WTC11 (cell line): ENCODE measurements around the gene ZNF512B. TPM values are rescaled to one million over a fixed set of nuclear protein-coding genes. Genes with fewer than 3 reads are reported as not detected.

ENCODE experiments used
- ATAC-seq: fragments of 200-7000 bp; cut with Tn5 transposase; 2 replicates; pipeline ENCODE4 v1.10.0; 2021; ENCODE audit warnings: mild to moderate bottlenecking, moderate library complexity
- CTCF ChIA-PET: fragments of 300-600 bp; sonication (Branson Sonifier 250); formaldehyde crosslinking; loops from one replicate; lab custom pipeline; 2021; ENCODE audit warnings: antibody characterized with exemption; lab: Charles Lee
- POLR2A ChIA-PET: fragments of 350-600 bp; sonication (Branson Sonifier 250); formaldehyde crosslinking; loops from one replicate; lab custom pipeline; 2021; ENCODE audit warnings: antibody characterized with exemption; lab: Charles Lee
- DNase-seq: peaks from one replicate; pipeline ENCODE4 v3.0.0; 2021; ENCODE audit warnings: low spot score
- H3K27ac Mint-ChIP-seq: 2 replicates; pipeline ENCODE4 v1.8.0; 2021; ENCODE audit warnings: mixed read lengths
- H3K27me3 Mint-ChIP-seq: 2 replicates; pipeline ENCODE4 v1.8.0; 2021; ENCODE audit warnings: low read depth, mild to moderate bottlenecking, moderate library complexity, mixed read lengths
- H3K36me3 Mint-ChIP-seq: 2 replicates; pipeline ENCODE4 v1.8.0; 2021; ENCODE audit warnings: mixed read lengths
- H3K4me1 Mint-ChIP-seq: 2 replicates; pipeline ENCODE4 v1.8.0; 2022; ENCODE audit warnings: mixed read lengths
- H3K4me3 Mint-ChIP-seq: 2 replicates; pipeline ENCODE4 v1.8.0; 2021; ENCODE audit warnings: mild to moderate bottlenecking, moderate library complexity, mixed read lengths
- H3K9me3 Mint-ChIP-seq: 2 replicates; pipeline ENCODE4 v1.8.0; 2021; ENCODE audit warnings: mixed read lengths
- ATF3 ChIP-seq: sonication (generic); formaldehyde crosslinking; conservative IDR thresholded peaks from 2 replicates; pipeline ENCODE4 v1.8.1; 2022; ENCODE audit warnings: mild to moderate bottlenecking, missing genetic modification reagents
- ATF6 ChIP-seq: sonication (generic); formaldehyde crosslinking; IDR thresholded peaks from 2 replicates; pipeline ENCODE4 v1.8.1; 2023; ENCODE audit warnings: mild to moderate bottlenecking, missing genetic modification reagents
- CREB1 ChIP-seq: sonication (generic); formaldehyde crosslinking; IDR thresholded peaks from 2 replicates; pipeline ENCODE4 v1.8.0; 2023; ENCODE audit warnings: mild to moderate bottlenecking, missing genetic modification reagents
- E2F4 ChIP-seq: sonication (generic); formaldehyde crosslinking; IDR thresholded peaks from 2 replicates; pipeline ENCODE4 v1.8.1; 2022; ENCODE audit warnings: low read depth, mild to moderate bottlenecking, moderate library complexity, missing genetic modification reagents, borderline replicate concordance
- ERG ChIP-seq: fragments of 250-450 bp; sonication (Bioruptor Pico); IDR thresholded peaks from 2 replicates; pipeline ENCODE4 v1.8.0; 2021; ENCODE audit warnings: mild to moderate bottlenecking
- ESRRA ChIP-seq: sonication (generic); formaldehyde crosslinking; IDR thresholded peaks from 2 replicates; pipeline ENCODE4 v1.8.1; 2022; ENCODE audit warnings: mild to moderate bottlenecking, missing genetic modification reagents, borderline replicate concordance
- GTF2I ChIP-seq: fragments of 250-450 bp; sonication (Bioruptor Pico); conservative IDR thresholded peaks from 2 replicates; pipeline ENCODE4 v1.4.0; 2021; ENCODE audit warnings: mild to moderate bottlenecking
- TCF7 ChIP-seq: sonication (generic); formaldehyde crosslinking; IDR thresholded peaks from 2 replicates; pipeline ENCODE4 v1.8.0; 2022; ENCODE audit warnings: mild to moderate bottlenecking, low read depth, missing genetic modification reagents, moderate library complexity
- TP53 ChIP-seq: sonication (generic); formaldehyde crosslinking; IDR thresholded peaks from 2 replicates; pipeline ENCODE4 v1.8.1; 2023; ENCODE audit warnings: mild to moderate bottlenecking, missing genetic modification reagents
- ZNF219 ChIP-seq: sonication (generic); formaldehyde crosslinking; IDR thresholded peaks from 2 replicates; pipeline ENCODE4 v1.8.0; 2023; ENCODE audit warnings: missing genetic modification reagents, mild to moderate bottlenecking, borderline replicate concordance
- ZNF317 ChIP-seq: sonication (generic); formaldehyde crosslinking; IDR thresholded peaks from 2 replicates; pipeline ENCODE4 v1.8.1; 2023; ENCODE audit warnings: low read depth, mild to moderate bottlenecking, moderate library complexity, missing genetic modification reagents, borderline replicate concordance
- ZNF396 ChIP-seq: fragments of 250-450 bp; sonication (Bioruptor Pico); IDR thresholded peaks from 2 replicates; pipeline ENCODE4 v1.8.0; 2021; ENCODE audit warnings: mild to moderate bottlenecking, moderate library complexity, borderline replicate concordance
- ZNF416 ChIP-seq: fragments of 250-450 bp; sonication (Bioruptor Pico); IDR thresholded peaks from 2 replicates; pipeline ENCODE4 v1.9.0; 2021; ENCODE audit warnings: mild to moderate bottlenecking, inconsistent platforms
- ZNF671 ChIP-seq: fragments of 250-450 bp; sonication (Bioruptor Pico); IDR thresholded peaks from 2 replicates; pipeline ENCODE4 v1.8.0; 2021; ENCODE audit warnings: mild to moderate bottlenecking
- total RNA-seq: library from RNA; stranded (reverse); gene quantifications from 3 replicates; pipeline ENCODE4 v1.2.3, GENCODE V29; 2021
- TF ChIP-seq, protein P1 (sequence below): sonication (generic); formaldehyde crosslinking; IDR thresholded peaks from 2 replicates; pipeline ENCODE4 v1.8.1; 2022; ENCODE audit warnings: mild to moderate bottlenecking, moderate library complexity, missing genetic modification reagents
- TF ChIP-seq, protein P2 (sequence below): sonication (generic); formaldehyde crosslinking; IDR thresholded peaks from 2 replicates; pipeline ENCODE4 v1.8.1; 2023; ENCODE audit warnings: mild to moderate bottlenecking, moderate library complexity, missing genetic modification reagents
- TF ChIP-seq, protein P3 (sequence below): fragments of 250-450 bp; sonication (Bioruptor Pico); IDR thresholded peaks from 2 replicates; pipeline ENCODE4 v1.9.0; 2021; ENCODE audit warnings: mild to moderate bottlenecking

Gene ZNF512B
- total RNA-seq, 1 experiment from 2014 or later: 23.3 TPM

- Mint-ChIP-seq H3K4me3 (no peak overlapping the region), H3K27me3 (no peaks in the 10 kb centered on the region), H3K27ac (no peak overlapping the region), H3K9me3 (0 out of 2 replicates have a peak, but pooled peaks cover 3% of the 10 kb centered on the region), H3K4me1 (peaks cover 14% of the 10 kb centered on the region), H3K36me3 (peaks cover 11% of the 10 kb centered on the region)
- DNase-seq (no peak), ATAC-seq (no peak)
- CTCF ChIA-PET: interaction anchor here (2.1 kb wide), 1 partner anchor 10 kb away, joined by 11 read pairs; no protein-coding TSS in a partner anchor
- POLR2A ChIA-PET: no interaction called here
- TF ChIP-seq ATF3 (CRISPR knock-in tag): no peak
- no peak for TF ChIP-seq ZNF671 (CRISPR knock-in tag)
- no peak for TF ChIP-seq TP53 (CRISPR knock-in tag)
- TF ChIP-seq ZNF416 (CRISPR knock-in tag): no peak
- no peak for TF ChIP-seq ZNF219 (CRISPR knock-in tag)
- no peak for TF ChIP-seq CREB1 (CRISPR knock-in tag)
- TF ChIP-seq, protein P1, sequence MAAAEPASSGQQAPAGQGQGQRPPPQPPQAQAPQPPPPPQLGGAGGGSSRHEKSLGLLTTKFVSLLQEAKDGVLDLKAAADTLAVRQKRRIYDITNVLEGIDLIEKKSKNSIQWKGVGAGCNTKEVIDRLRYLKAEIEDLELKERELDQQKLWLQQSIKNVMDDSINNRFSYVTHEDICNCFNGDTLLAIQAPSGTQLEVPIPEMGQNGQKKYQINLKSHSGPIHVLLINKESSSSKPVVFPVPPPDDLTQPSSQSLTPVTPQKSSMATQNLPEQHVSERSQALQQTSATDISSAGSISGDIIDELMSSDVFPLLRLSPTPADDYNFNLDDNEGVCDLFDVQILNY (CRISPR knock-in tag): no peak
- TF ChIP-seq ERG (CRISPR knock-in tag): no peak
- TF ChIP-seq, protein P2, sequence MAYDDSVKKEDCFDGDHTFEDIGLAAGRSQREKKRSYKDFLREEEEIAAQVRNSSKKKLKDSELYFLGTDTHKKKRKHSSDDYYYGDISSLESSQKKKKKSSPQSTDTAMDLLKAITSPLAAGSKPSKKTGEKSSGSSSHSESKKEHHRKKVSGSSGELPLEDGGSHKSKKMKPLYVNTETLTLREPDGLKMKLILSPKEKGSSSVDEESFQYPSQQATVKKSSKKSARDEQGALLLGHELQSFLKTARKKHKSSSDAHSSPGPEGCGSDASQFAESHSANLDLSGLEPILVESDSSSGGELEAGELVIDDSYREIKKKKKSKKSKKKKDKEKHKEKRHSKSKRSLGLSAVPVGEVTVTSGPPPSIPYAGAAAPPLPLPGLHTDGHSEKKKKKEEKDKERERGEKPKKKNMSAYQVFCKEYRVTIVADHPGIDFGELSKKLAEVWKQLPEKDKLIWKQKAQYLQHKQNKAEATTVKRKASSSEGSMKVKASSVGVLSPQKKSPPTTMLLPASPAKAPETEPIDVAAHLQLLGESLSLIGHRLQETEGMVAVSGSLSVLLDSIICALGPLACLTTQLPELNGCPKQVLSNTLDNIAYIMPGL (CRISPR knock-in tag): no peak
- TF ChIP-seq GTF2I (CRISPR knock-in tag): no peak
- no peak for TF ChIP-seq ESRRA (CRISPR knock-in tag)
- TF ChIP-seq TCF7: no peak
- no peak for TF ChIP-seq ZNF396 (CRISPR knock-in tag)
- TF ChIP-seq, protein P3, sequence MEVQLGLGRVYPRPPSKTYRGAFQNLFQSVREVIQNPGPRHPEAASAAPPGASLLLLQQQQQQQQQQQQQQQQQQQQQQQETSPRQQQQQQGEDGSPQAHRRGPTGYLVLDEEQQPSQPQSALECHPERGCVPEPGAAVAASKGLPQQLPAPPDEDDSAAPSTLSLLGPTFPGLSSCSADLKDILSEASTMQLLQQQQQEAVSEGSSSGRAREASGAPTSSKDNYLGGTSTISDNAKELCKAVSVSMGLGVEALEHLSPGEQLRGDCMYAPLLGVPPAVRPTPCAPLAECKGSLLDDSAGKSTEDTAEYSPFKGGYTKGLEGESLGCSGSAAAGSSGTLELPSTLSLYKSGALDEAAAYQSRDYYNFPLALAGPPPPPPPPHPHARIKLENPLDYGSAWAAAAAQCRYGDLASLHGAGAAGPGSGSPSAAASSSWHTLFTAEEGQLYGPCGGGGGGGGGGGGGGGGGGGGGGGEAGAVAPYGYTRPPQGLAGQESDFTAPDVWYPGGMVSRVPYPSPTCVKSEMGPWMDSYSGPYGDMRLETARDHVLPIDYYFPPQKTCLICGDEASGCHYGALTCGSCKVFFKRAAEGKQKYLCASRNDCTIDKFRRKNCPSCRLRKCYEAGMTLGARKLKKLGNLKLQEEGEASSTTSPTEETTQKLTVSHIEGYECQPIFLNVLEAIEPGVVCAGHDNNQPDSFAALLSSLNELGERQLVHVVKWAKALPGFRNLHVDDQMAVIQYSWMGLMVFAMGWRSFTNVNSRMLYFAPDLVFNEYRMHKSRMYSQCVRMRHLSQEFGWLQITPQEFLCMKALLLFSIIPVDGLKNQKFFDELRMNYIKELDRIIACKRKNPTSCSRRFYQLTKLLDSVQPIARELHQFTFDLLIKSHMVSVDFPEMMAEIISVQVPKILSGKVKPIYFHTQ (CRISPR knock-in tag): no peak
- TF ChIP-seq ATF6 (CRISPR knock-in tag): no peak
- TF ChIP-seq ZNF317 (CRISPR knock-in tag): no peak
- TF ChIP-seq E2F4 (CRISPR knock-in tag): no peak
Observed at GRCh38 chr20:63944078-63944941, 25.4 kb downstream of the ZNF512B start.
